Thyroid gland (tissue), 4 donors: ENCODE results near the gene PRRG2.

Experiments
- POLR2A ChIP-seq, 2 donors: fragments of 450-650 bp; IDR thresholded peaks; one replicate each; pipeline ENCODE4 v1.6.1; 2017; ENCODE audit warnings: antibody characterized with exemption in 2 of 2, mild to moderate bottlenecking in 2 of 2, moderate library complexity in 1 of 2
- TF ChIP-seq, protein P1 (sequence below), 6 experiments: fragments of 200-600 bp in 3 of 6; fragments of 450-650 bp in 3 of 6; sonication (generic) in 3 of 6; IDR thresholded peaks; one replicate each; pipeline ENCODE4 v1.5.1; 2016 to 2019; ENCODE audit warnings: antibody characterized with exemption in 6 of 6, mild to moderate bottlenecking in 2 of 6, inconsistent platforms in 1 of 6, moderate library complexity in 1 of 6

DNA sequence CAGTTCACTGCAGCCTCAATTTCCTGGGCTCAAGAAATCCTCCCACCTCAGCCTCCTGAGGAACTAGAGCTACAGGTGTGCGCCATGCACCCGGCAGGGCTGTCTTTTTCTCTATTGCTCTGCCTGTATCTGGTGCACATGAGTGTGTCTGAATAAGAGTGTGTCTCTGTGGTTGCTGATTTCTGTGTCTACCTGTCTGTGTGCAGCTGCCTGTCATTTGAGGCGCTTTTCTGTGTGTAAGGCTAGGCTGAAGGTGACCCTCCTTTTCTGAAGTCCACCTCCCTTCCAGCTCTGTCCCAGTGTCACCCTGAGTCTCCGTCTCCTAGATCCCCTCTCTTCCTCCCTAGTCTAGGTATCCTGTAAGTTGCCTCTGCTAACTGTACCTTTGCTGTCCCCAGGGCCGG is 8.4 kb downstream of the PRRG2 start:
- TF ChIP-seq, protein P1, sequence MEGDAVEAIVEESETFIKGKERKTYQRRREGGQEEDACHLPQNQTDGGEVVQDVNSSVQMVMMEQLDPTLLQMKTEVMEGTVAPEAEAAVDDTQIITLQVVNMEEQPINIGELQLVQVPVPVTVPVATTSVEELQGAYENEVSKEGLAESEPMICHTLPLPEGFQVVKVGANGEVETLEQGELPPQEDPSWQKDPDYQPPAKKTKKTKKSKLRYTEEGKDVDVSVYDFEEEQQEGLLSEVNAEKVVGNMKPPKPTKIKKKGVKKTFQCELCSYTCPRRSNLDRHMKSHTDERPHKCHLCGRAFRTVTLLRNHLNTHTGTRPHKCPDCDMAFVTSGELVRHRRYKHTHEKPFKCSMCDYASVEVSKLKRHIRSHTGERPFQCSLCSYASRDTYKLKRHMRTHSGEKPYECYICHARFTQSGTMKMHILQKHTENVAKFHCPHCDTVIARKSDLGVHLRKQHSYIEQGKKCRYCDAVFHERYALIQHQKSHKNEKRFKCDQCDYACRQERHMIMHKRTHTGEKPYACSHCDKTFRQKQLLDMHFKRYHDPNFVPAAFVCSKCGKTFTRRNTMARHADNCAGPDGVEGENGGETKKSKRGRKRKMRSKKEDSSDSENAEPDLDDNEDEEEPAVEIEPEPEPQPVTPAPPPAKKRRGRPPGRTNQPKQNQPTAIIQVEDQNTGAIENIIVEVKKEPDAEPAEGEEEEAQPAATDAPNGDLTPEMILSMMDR (IDR thresholded peaks at IDR 0.05) = no peak
- no peak for TF ChIP-seq POLR2A (IDR thresholded peaks at IDR 0.05)
